Activated CD4-positive, alpha-beta T cell treated with anti-CD3 and anti-CD28 coated beads, Interleukin-2, amount 50 U/mL, for 1 hour (primary cell): ENCODE data around the gene ALDH1B1.

Experiments
- DNase-seq: peaks from one replicate; pipeline ENCODE4 v3.0.0-alpha.2; 2020

Gene ALDH1B1

GRCh38 chr9:38443181-38443580 lies 50.7 kb downstream of the ALDH1B1 start:
- no peak for DNase-seq

GRCh38 chr9:38443597-38443996 lies 51.1 kb downstream of the ALDH1B1 start:
- DNase-seq, result no peak

GRCh38 chr9:38445154-38446043 lies 52.9 kb downstream of the ALDH1B1 start:
- no peak for DNase-seq

- DNase-seq, result no peak
These were observed 55.2 kb downstream of the ALDH1B1 start for GRCh38 chr9:38447703-38448102.
